AG10803 (cell line): Measurements from ENCODE around the gene EFNA1.

Experiments used
- DNase-seq: peaks from one replicate; pipeline ENCODE4 v3.0.0; 2010; ENCODE audit warnings: low read depth
- H3K4me3 ChIP-seq: 2 replicates; pipeline ENCODE4 v1.5.1; 2011; ENCODE audit warnings: mild to moderate bottlenecking, low read length, control low read depth
- TF ChIP-seq, protein P1 (sequence below): conservative IDR thresholded peaks from 2 replicates; pipeline ENCODE4 v1.5.1; 2011; ENCODE audit warnings: mild to moderate bottlenecking, low read length, control low read depth, inconsistent platforms

EFNA1 gene

DNA sequence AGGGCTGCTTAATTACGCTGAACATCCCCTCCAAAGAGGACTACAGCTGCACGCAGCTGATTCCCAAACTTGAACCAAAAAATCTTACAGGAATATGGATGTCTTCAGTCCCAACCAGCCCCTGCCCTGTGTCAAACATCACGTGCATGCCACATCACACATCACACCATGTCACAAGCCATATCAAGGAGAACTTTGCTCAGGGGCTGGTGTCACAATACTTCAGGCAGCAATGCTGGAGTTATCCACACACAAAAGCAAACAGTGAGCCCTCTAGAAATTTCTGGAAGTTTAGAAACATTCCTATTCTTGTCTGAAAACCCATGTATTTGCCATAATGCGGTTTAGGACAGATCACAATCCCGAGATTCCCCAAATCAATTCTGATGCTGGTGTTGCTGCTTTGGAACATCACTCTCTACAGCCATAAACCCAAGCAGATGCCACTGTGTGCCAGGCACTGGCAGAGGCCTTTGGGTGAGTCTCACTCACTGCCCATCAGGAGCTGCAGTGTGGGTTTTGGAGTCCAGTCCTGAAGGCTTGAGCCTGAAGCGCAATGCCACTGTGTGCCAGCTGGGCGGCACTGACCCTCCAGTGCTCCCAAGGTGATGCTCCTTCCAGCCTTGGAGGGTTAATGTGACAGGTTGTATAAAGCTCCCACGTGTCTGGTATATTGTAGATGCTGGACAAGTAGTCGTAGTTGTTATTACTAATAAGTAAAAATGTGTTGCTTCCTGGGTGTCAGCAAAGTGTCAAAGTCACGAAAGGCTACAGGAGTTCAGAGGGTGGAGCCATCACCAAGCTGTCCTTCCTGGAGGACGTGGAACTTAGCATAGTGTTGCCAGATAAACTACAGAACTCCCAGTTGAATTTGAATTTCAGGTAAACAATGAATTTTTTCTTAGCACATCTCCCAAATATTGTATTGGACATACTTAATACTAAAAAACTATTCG is 20.1 kb upstream of the EFNA1 start:
- TF ChIP-seq, protein P1, sequence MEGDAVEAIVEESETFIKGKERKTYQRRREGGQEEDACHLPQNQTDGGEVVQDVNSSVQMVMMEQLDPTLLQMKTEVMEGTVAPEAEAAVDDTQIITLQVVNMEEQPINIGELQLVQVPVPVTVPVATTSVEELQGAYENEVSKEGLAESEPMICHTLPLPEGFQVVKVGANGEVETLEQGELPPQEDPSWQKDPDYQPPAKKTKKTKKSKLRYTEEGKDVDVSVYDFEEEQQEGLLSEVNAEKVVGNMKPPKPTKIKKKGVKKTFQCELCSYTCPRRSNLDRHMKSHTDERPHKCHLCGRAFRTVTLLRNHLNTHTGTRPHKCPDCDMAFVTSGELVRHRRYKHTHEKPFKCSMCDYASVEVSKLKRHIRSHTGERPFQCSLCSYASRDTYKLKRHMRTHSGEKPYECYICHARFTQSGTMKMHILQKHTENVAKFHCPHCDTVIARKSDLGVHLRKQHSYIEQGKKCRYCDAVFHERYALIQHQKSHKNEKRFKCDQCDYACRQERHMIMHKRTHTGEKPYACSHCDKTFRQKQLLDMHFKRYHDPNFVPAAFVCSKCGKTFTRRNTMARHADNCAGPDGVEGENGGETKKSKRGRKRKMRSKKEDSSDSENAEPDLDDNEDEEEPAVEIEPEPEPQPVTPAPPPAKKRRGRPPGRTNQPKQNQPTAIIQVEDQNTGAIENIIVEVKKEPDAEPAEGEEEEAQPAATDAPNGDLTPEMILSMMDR, result no peak
- no peak for DNase-seq
- no peak overlapping the region for H3K4me3 ChIP-seq

DNA sequence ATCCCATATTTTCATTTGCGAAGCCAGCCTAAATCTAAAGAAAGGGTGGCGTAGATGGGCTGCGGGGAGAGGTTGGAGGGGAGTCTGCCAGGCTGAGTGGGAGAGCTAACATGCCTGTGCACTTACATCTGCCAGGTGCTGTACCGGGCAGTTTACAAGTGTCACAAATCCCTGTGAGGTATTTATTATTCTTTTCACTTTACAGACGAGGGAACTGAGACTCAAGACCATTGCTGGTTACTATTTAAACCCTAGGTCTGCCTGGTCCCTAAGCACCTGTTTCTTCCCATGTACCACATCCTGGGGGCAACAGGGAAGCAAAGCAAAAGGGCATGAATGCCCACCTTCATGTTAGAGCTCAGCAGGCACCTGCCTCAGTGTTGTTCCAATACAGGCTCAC is 19.4 kb upstream of the EFNA1 start:
- TF ChIP-seq, protein P1, result no peak
- no peak for DNase-seq
- H3K4me3 ChIP-seq, result no peak overlapping the region

DNA sequence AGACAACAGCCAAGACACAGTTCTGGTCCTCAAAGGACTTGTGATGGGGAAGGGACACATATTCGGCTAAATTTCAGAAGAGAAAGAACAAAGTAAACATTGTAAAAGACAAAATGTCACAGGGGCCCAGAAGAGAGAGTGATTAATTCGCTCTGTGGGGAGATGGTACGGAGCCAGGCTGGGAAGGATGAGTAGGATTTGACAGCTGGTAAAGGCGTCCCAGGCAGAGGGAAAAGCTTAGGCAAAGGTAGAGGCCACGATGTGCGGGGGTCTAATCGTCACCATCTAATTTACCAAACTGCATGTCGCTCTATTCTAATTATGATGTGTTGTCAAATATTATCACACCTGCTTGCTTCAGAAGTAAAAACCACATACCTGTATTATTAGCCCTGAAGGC is 17.3 kb upstream of the EFNA1 start:
- DNase-seq, result no peak
- no peak overlapping the region for H3K4me3 ChIP-seq
- TF ChIP-seq, protein P1, result no peak

DNA sequence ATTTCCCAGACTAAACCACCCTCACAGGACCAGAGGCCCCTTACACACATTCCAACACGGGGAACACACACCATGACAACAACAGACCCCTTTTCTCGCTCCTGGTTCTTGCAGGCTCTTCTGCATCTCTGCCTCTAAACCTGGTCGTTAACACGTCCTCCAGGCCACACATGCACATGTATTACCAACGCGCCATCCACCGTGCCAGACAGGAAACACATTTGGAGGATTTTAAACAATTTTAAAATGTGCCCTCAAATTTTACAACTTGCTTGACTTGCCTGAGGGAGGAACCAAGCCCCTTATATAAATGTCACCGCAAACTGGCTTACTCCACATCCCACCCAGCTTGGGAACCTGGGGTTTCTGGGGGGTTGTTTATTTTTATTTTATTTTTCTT is 16.9 kb upstream of the EFNA1 start:
- DNase-seq, result no peak
- TF ChIP-seq, protein P1, result no peak
- H3K4me3 ChIP-seq, result no peak overlapping the region

DNA sequence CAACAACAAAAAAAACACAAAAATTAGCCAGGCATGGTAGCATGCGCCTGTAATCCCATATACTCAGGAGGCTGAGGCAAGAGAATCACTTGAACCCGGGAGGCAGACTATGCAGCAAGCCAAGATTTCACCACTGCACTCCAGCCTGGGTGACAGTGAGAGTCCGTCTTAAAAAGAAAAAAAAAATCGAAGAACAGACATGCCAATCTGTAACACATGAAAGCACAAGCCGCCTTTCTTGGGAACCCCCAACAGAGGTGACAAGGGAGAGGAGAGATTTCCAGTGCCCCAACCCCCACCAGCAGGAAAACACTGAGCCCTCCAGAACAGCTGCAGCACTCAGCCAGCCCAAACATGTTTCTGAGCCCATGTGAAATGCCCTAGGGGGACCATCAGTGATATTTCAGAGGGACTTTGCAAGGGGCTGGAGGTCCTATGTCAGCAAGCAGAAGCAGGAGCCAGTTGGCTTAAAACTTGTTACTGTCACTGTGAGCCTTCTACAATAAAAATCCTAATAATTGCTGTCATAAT is 14.2 kb upstream of the EFNA1 start:
- TF ChIP-seq, protein P1, result no peak
- H3K4me3 ChIP-seq, result no peak overlapping the region
- no peak for DNase-seq

DNA sequence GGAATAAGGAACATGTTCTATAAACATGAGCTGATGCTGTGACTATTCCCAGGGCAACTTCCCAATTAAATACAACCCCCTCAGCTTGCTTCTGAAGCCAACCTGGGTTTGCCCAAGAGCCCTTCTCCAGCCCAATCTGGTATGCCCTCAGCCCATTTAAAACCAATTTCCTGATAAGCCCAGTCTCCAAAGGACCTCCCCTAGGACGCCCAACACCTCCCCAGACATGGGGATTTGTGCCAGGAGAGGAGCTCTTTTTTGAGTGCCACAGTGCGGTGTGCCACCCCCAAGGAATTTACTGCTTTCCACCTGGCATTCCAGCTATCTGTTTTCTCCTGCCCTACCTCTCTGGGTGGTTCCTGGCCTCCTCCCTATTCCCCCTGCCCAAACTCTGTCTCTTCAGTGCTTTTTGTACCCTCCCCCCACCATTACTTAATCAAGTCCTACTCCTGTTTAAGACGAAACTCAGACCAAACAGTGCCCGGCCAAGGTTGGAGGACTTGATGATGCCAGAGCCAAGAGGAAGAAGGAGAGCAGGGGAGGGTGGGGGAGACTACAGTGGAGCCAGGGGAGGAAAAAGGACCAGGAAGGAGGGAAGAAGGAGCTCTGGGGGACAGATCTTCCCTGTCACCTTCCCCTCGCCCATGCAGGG is 11.4 kb upstream of the EFNA1 start:
- DNase-seq, result no peak
- H3K4me3 ChIP-seq, result no peak overlapping the region
- TF ChIP-seq, protein P1, result no peak
